OCI-M2 (cell line): ENCODE results near the gene PARPBP.
"Not testable (repeated sequence)": the region's sequence is repeated elsewhere in the genome, so short reads cannot be mapped to it uniquely, and the experiment has no call there.

ENCODE experiments used
- DNase-seq: peaks from one replicate; lab custom pipeline; 2025; ENCODE audit not compliant: unreplicated experiment; lab: John Stamatoyannopoulos, UW

The PARPBP gene

GRCh38 chr12:102147062-102147587 is 27.1 kb downstream of the PARPBP start:
- not testable (repeated sequence) for DNase-seq

GRCh38 chr12:102155206-102155605 is 35.2 kb downstream of the PARPBP start:
- DNase-seq, result not testable (repeated sequence)

- no peak for DNase-seq
These were observed 43.4 kb downstream of the PARPBP start for GRCh38 chr12:102163383-102163782.

GRCh38 chr12:102167821-102168604 is 48.0 kb downstream of the PARPBP start:
- no peak for DNase-seq

- DNase-seq, result no peak
These were observed 50.1 kb downstream of the PARPBP start for GRCh38 chr12:102169922-102170621.

GRCh38 chr12:102171951-102172350 is 52.0 kb downstream of the PARPBP start:
- no peak for DNase-seq

- no peak for DNase-seq
These were observed 52.5 kb downstream of the PARPBP start for GRCh38 chr12:102172436-102172835.

- DNase-seq, result no peak
These were observed 54.1 kb downstream of the PARPBP start for GRCh38 chr12:102174117-102174516.

- DNase-seq, result no peak
These were observed 54.8 kb downstream of the PARPBP start for GRCh38 chr12:102174761-102175160.

- DNase-seq, result no peak
These were observed 62.7 kb downstream of the PARPBP start for GRCh38 chr12:102182635-102183034.

GRCh38 chr12:102195826-102196225 is 75.8 kb downstream of the PARPBP start:
- DNase-seq, result no peak

- no peak for DNase-seq
These were observed 77.8 kb downstream of the PARPBP start, which contains the start of gene PMCH for GRCh38 chr12:102197789-102198188. PMCH (minus strand) TSS chr12:102197833; CDS start chr12:102197770, 63 bp downstream.

- DNase-seq, result no peak
These were observed 81.6 kb downstream of the PARPBP start for GRCh38 chr12:102201436-102202061.

- no peak for DNase-seq
These were observed 82.6 kb downstream of the PARPBP start for GRCh38 chr12:102202556-102202955.

- no peak for DNase-seq
These were observed 84.0 kb downstream of the PARPBP start for GRCh38 chr12:102204025-102204424.

GRCh38 chr12:102215992-102216691 is 96.2 kb downstream of the PARPBP start:
- DNase-seq, result no peak

- DNase-seq, result no peak
These were observed 100.8 kb downstream of the PARPBP start for GRCh38 chr12:102220736-102221135.

- DNase-seq, result no peak
These were observed 108.0 kb downstream of the PARPBP start for GRCh38 chr12:102227954-102228353.

- no peak for DNase-seq
These were observed 112.1 kb downstream of the PARPBP start for GRCh38 chr12:102232036-102232435.

- DNase-seq, result no peak
These were observed 112.5 kb downstream of the PARPBP start for GRCh38 chr12:102232446-102232845.

- DNase-seq, result no peak
These were observed 114.6 kb downstream of the PARPBP start for GRCh38 chr12:102234599-102234998.
